WERI-Rb-1 (cell line): ENCODE data around the gene MTPN.

ENCODE experiments used
- DNase-seq: peaks from one replicate; pipeline ENCODE4 v3.0.0-alpha.2; 2020
- H3K27ac ChIP-seq: fragments of 250-450 bp; sonication (Bioruptor Pico); 2 replicates; pipeline ENCODE4 v1.5.1; 2020; ENCODE audit warnings: mild to moderate bottlenecking, moderate library complexity
- H3K27me3 ChIP-seq: fragments of 250-450 bp; sonication (Bioruptor Pico); 2 replicates; pipeline ENCODE4 v1.5.1; 2021; ENCODE audit warnings: mild to moderate bottlenecking, low read depth, moderate library complexity; ENCODE audit not compliant: insufficient read depth, severe bottlenecking
- H3K36me3 ChIP-seq: fragments of 250-450 bp; sonication (Bioruptor Pico); 2 replicates; pipeline ENCODE4 v1.5.1; 2020; ENCODE audit warnings: mild to moderate bottlenecking, moderate library complexity
- H3K4me3 ChIP-seq: 2 replicates; pipeline ENCODE4 v1.5.1; 2011; ENCODE audit warnings: low read depth, mild to moderate bottlenecking, control low read depth, low read length
- H3K9me3 ChIP-seq: fragments of 250-450 bp; sonication (Bioruptor Pico); 2 replicates; pipeline ENCODE4 v1.5.1; 2021; ENCODE audit warnings: mild to moderate bottlenecking, moderate library complexity; ENCODE audit not compliant: severe bottlenecking
- TF ChIP-seq, protein P1 (sequence below): IDR thresholded peaks from 2 replicates; pipeline ENCODE4 v1.5.1; 2011; ENCODE audit warnings: low read depth, mild to moderate bottlenecking, control low read depth, inconsistent platforms, low read length

MTPN gene

GRCh38 chr7:135960709-135961451 lies 16.3 kb downstream of the MTPN start:
- Histone ChIP-seq H3K36me3 (no peaks in the 10 kb centered on the region), H3K27ac (no peak overlapping the region), H3K27me3 (no peaks in the 10 kb centered on the region), H3K9me3 (no peaks in the 10 kb centered on the region), H3K4me3 (no peak overlapping the region)
- TF ChIP-seq, protein P1, sequence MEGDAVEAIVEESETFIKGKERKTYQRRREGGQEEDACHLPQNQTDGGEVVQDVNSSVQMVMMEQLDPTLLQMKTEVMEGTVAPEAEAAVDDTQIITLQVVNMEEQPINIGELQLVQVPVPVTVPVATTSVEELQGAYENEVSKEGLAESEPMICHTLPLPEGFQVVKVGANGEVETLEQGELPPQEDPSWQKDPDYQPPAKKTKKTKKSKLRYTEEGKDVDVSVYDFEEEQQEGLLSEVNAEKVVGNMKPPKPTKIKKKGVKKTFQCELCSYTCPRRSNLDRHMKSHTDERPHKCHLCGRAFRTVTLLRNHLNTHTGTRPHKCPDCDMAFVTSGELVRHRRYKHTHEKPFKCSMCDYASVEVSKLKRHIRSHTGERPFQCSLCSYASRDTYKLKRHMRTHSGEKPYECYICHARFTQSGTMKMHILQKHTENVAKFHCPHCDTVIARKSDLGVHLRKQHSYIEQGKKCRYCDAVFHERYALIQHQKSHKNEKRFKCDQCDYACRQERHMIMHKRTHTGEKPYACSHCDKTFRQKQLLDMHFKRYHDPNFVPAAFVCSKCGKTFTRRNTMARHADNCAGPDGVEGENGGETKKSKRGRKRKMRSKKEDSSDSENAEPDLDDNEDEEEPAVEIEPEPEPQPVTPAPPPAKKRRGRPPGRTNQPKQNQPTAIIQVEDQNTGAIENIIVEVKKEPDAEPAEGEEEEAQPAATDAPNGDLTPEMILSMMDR = no peak
- no peak for DNase-seq

DNA sequence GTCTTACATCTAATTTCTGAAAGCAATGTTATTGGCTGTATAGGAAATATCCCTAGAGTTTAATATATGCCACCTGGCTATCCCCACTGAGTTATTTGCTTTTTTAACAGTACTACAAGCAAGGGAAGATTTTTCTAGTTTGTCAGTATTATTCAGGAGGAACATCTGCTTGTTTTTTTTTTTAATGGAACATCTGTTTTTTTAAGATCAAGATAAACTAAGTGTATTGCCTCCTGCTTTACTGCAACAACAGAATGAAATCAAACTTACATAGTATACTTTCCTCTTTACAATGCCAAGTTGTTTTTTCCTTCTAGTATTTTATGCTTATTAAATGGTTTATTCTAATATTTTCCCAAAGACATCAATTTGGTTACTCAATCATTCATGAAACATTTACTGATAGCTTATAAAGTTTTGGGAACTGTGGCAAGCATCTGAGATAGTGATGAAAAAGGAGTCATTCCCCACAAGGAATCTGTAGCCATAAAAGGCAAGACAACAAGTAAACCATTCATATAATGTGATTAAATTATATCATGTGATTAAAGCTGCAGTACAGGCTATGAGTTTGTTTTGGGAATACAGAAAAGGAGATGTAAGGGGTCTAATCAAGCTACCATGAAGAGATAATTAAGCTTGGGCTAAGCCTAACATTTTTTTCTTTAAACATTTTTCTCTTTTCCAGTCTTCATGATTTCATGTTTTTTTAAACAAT lies 17.4 kb downstream of the MTPN start:
- H3K9me3 ChIP-seq = no peaks in the 10 kb centered on the region
- H3K27me3 ChIP-seq = no peaks in the 10 kb centered on the region
- no peak overlapping the region for H3K4me3 ChIP-seq
- no peaks in the 10 kb centered on the region for H3K36me3 ChIP-seq
- H3K27ac ChIP-seq = no peak overlapping the region
- no peak for DNase-seq
- TF ChIP-seq, protein P1 = no peak

- DNase-seq = no peak
- TF ChIP-seq, protein P1 = no peak
- H3K27ac ChIP-seq = no peak overlapping the region
- H3K9me3 ChIP-seq = no peaks in the 10 kb centered on the region
- H3K36me3 ChIP-seq = no peaks in the 10 kb centered on the region
- H3K27me3 ChIP-seq = no peaks in the 10 kb centered on the region
- no peak overlapping the region for H3K4me3 ChIP-seq
Observed at GRCh38 chr7:135958173-135958572, 19.0 kb downstream of the MTPN start.

DNA sequence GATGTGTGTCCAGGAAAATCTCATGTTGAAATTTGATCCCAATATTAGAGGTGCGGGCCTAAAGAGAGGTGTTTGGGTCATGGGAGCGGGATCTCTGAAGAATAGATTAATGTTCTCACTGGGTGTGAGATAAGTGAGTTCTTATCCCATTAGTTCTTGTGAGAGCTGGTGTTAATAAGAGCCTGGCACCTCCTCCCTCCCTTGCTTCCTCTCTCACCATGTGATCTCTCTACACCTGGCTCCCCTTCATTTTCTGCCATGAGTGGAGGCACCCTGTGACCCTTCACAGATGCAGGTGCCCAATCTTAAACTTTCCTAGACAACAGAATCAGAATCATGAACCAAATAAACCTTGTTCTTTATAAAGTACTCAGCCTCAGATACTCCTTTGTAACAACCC lies 19.5 kb downstream of the MTPN start:
- TF ChIP-seq, protein P1 = no peak
- Histone ChIP-seq H3K27ac (no peak overlapping the region), H3K9me3 (no peaks in the 10 kb centered on the region), H3K36me3 (no peaks in the 10 kb centered on the region), H3K27me3 (no peaks in the 10 kb centered on the region), H3K4me3 (no peak overlapping the region)
- no peak for DNase-seq

- H3K9me3 ChIP-seq = no peaks in the 10 kb centered on the region
- DNase-seq = no peak
- no peaks in the 10 kb centered on the region for H3K27me3 ChIP-seq
- no peak overlapping the region for H3K27ac ChIP-seq
- TF ChIP-seq, protein P1 = no peak
- peaks cover 4% of the 10 kb centered on the region for H3K36me3 ChIP-seq
- H3K4me3 ChIP-seq = no peak overlapping the region
Observed at GRCh38 chr7:135956393-135956792, 20.8 kb downstream of the MTPN start.

DNA sequence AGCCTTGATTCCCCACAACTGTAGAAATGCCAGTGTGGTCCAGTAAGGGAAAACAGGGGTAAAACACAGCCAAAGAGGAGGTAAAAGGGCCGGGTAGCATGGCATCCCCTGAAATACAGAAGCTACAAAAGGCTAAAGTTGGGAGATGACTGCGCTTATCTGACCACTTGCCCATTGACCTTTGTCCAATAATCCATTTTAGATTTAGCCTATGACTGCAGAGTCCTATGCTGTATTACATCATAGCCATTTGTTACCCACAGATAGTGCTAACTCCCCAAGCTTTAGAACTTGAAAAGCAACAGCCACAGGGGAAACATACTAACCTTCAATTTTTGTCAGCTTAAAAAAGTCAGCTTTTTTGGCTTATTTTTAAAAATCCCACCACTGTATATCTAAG lies 26.2 kb downstream of the MTPN start:
- DNase-seq = no peak
- Histone ChIP-seq H3K4me3 (no peak overlapping the region), H3K36me3 (peaks cover 34% of the 10 kb centered on the region), H3K9me3 (no peaks in the 10 kb centered on the region), H3K27ac (no peak overlapping the region), H3K27me3 (no peaks in the 10 kb centered on the region)
- TF ChIP-seq, protein P1 = no peak
